Fibroblast of lung (primary cell): Measurements from ENCODE around the gene SLC6A7. TPM values are rescaled to one million over a fixed set of nuclear protein-coding genes. Genes with fewer than 3 reads are reported as not detected.

Experiments
- DNase-seq, 2 donors: peaks; one replicate each; pipeline versions ENCODE4 v3.0.0 to v3.0.0-alpha.2; 2010; ENCODE audit warnings: low read depth in 2 of 2
- H2AFZ ChIP-seq: 2 replicates; pipeline ENCODE4 v1.5.1; 2012; ENCODE audit warnings: low read length, control low read depth, inconsistent platforms
- H3K27ac ChIP-seq: 2 replicates; pipeline ENCODE4 v1.5.1; 2011; ENCODE audit warnings: low read length, control low read depth; ENCODE audit not compliant: insufficient read depth
- H3K27me3 ChIP-seq: 2 replicates; pipeline ENCODE4 v1.5.1; 2011; ENCODE audit warnings: mild to moderate bottlenecking, low read length; ENCODE audit not compliant: control insufficient read depth, insufficient read depth
- H3K36me3 ChIP-seq: 2 replicates; pipeline ENCODE4 v1.5.1; 2011; ENCODE audit warnings: low read length; ENCODE audit not compliant: control insufficient read depth, insufficient read depth
- H3K4me1 ChIP-seq: 2 replicates; pipeline ENCODE4 v1.5.1; 2011; ENCODE audit warnings: low read length; ENCODE audit not compliant: control insufficient read depth, insufficient read depth; ENCODE audit errors: extremely low read depth
- H3K4me2 ChIP-seq: 2 replicates; pipeline ENCODE4 v1.5.1; 2011; ENCODE audit warnings: low read length, control low read depth; ENCODE audit not compliant: insufficient read depth; ENCODE audit errors: extremely low read depth
- H3K4me3 ChIP-seq, 4 experiments: fragments of 200-600 bp in 1 of 4; sonication (generic) in 1 of 4; replicated peaks in 1 of 4; 2 replicates each; pipeline ENCODE4 v1.5.1; 2011 to 2016; ENCODE audit warnings: low read length in 4 of 4, low read depth in 3 of 4, mild to moderate bottlenecking in 3 of 4, control low read depth in 2 of 4, inconsistent platforms in 1 of 4, mixed read lengths in 1 of 4; ENCODE audit not compliant: insufficient read depth in 1 of 4; ENCODE audit errors: control extremely low read depth in 1 of 4
- H3K79me2 ChIP-seq: 2 replicates; pipeline ENCODE4 v1.5.1; 2012; ENCODE audit warnings: mild to moderate bottlenecking, low read length, inconsistent platforms; ENCODE audit not compliant: control insufficient read depth, insufficient read depth
- H3K9ac ChIP-seq: 2 replicates; pipeline ENCODE4 v1.5.1; 2011; ENCODE audit warnings: mild to moderate bottlenecking, low read length, control low read depth; ENCODE audit not compliant: insufficient read depth
- H3K9me3 ChIP-seq: 2 replicates; pipeline ENCODE4 v1.5.1; 2012; ENCODE audit warnings: low read depth, low read length; ENCODE audit not compliant: control insufficient read depth, insufficient read depth
- H4K20me1 ChIP-seq: 2 replicates; pipeline ENCODE4 v1.5.1; 2011; ENCODE audit warnings: low read length; ENCODE audit not compliant: control insufficient read depth, insufficient read depth; ENCODE audit errors: extremely low read depth
- EZH2 ChIP-seq: IDR thresholded peaks from 2 replicates; pipeline ENCODE4 v1.5.1; 2012; ENCODE audit warnings: low read length, control low read depth, mild to moderate bottlenecking; ENCODE audit errors: missing control alignments
- polyA plus RNA-seq, 2 donors: library from polyadenylated mRNA; depleted of rRNA in 1 of 2; stranded (reverse) in 1 of 2; unstranded in 1 of 2; fragments of >200 nt; gene quantifications; 2 replicates each; pipeline ENCODE4 v1.2.1, GENCODE V29; 2011 to 2012; ENCODE audit warnings: missing spikeins in 1 of 2
- total RNA-seq: library from RNA; depleted of rRNA; stranded (reverse); fragments of >200 nt; gene quantifications from 2 replicates; pipeline ENCODE4 v1.2.1, GENCODE V29; 2014
- TF ChIP-seq, protein P1 (sequence below), 2 donors: IDR thresholded peaks in 1 of 2; conservative IDR thresholded peaks in 1 of 2; 1 replicate in 1 of 2; 2 replicates in 1 of 2; pipeline ENCODE4 v1.5.1; 2011 to 2012; ENCODE audit warnings: low read length in 2 of 2, control low read depth in 1 of 2, inconsistent platforms in 1 of 2, low read depth in 1 of 2, mild to moderate bottlenecking in 1 of 2

SLC6A7 gene
- total and polyA plus RNA-seq, 2 donors (not counting 1 experiment from before 2014, with no cell fraction given): 0.02 TPM; not detected in 1

DNA sequence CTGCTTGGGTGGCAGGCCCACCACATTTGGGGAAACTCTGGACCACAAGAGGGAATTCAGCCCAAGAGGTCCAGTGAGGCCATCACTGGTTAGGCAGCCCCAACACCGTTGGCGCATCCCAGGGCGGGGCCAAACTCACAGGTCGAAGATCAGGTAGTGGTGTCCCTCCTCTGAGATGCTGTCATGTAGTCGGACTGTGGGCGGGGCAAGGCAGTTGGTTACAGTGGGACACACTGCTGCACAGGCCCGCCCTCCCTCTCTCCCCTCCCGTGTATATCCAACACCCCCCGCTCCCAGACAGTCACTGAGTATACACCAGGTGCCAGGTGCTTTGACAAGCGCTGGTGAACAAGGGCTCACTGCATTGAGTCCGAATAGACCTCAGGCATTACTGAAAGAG, 67.6 kb downstream of the SLC6A7 start:
- Histone ChIP-seq H3K27me3 (no peaks in the 10 kb centered on the region), H3K4me1 (peaks cover 14% of the 10 kb centered on the region), H3K36me3 (no peaks in the 10 kb centered on the region), H3K4me2 (no peak overlapping the region), H3K9ac (no peak overlapping the region), H3K27ac (no peak overlapping the region), H3K79me2 (no peaks in the 10 kb centered on the region), H4K20me1 (no peaks in the 10 kb centered on the region), H2AFZ (no peak overlapping the region), H3K4me3 (no peak overlapping the region), H3K9me3 (no peaks in the 10 kb centered on the region)
- DNase-seq: no peak
- TF ChIP-seq, protein P1, sequence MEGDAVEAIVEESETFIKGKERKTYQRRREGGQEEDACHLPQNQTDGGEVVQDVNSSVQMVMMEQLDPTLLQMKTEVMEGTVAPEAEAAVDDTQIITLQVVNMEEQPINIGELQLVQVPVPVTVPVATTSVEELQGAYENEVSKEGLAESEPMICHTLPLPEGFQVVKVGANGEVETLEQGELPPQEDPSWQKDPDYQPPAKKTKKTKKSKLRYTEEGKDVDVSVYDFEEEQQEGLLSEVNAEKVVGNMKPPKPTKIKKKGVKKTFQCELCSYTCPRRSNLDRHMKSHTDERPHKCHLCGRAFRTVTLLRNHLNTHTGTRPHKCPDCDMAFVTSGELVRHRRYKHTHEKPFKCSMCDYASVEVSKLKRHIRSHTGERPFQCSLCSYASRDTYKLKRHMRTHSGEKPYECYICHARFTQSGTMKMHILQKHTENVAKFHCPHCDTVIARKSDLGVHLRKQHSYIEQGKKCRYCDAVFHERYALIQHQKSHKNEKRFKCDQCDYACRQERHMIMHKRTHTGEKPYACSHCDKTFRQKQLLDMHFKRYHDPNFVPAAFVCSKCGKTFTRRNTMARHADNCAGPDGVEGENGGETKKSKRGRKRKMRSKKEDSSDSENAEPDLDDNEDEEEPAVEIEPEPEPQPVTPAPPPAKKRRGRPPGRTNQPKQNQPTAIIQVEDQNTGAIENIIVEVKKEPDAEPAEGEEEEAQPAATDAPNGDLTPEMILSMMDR (conservative IDR thresholded peaks at IDR 0.05 in 1 of 2, IDR thresholded peaks at IDR 0.05 in 1 of 2; ENCODE audit: low read depth in 1 of 2, low read length in 2 of 2): no peak
- no peak for TF ChIP-seq EZH2

DNA sequence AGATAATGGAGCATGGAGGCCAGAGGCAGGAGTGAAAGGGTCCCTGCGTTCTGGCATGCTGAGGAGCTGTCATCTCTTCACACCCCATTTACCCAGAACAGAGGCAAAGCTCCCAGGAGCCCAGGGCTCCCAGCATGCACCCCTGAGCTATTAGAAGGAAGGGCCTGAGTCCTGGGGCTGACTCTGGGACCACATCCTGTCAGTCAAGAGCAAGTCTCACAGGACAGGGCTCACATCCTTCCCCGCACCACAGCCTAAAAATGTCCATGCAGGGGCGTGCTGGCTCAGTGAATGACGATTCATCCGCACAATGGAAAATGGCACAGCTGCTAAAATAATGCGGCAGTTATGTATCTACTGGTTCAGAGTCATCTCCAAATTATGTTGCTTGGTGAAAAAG, 68.3 kb downstream of the SLC6A7 start:
- H3K4me3 ChIP-seq: no peak overlapping the region
- H3K4me1 ChIP-seq: peaks cover 19% of the 10 kb centered on the region
- TF ChIP-seq EZH2: no peak
- TF ChIP-seq, protein P1 (conservative IDR thresholded peaks at IDR 0.05 in 1 of 2, IDR thresholded peaks at IDR 0.05 in 1 of 2; ENCODE audit: low read depth in 1 of 2, low read length in 2 of 2): no peak
- H3K9ac ChIP-seq: no peak overlapping the region
- peak in 1 of 2 donors; percentile 13 for DNase-seq
- H3K27me3 ChIP-seq: no peaks in the 10 kb centered on the region
- no peaks in the 10 kb centered on the region for H3K79me2 ChIP-seq
- H3K36me3 ChIP-seq: no peaks in the 10 kb centered on the region
- no peak overlapping the region for H2AFZ ChIP-seq
- H3K27ac ChIP-seq: no peak overlapping the region
- no peak overlapping the region for H3K4me2 ChIP-seq
- no peaks in the 10 kb centered on the region for H4K20me1 ChIP-seq
- no peaks in the 10 kb centered on the region for H3K9me3 ChIP-seq

Other genes starting within 250 kb of the SLC6A7 start
- under 0.01 TPM in 2 replicates for gene PDE6A, start 245.3 kb upstream of the SLC6A7 start, total RNA-seq
- 0.02 TPM in 1 of 2 replicates, not detected in the other for gene PDE6A, start 245.3 kb upstream of the SLC6A7 start, polyA plus RNA-seq
- 11.6 and 15.7 TPM in 2 replicates for gene SLC26A2, start 229.3 kb upstream of the SLC6A7 start, total RNA-seq
- gene SLC26A2, start 229.3 kb upstream of the SLC6A7 start, polyA plus RNA-seq: 7.7 and 10.3 TPM in 2 replicates
- 8.7 and 10.4 TPM in 2 replicates for gene TIGD6, start 189.4 kb upstream of the SLC6A7 start, total RNA-seq
- gene TIGD6, start 189.4 kb upstream of the SLC6A7 start, polyA plus RNA-seq: 5.7 and 6.9 TPM in 2 replicates
- gene HMGXB3, start 189.3 kb upstream of the SLC6A7 start, total RNA-seq: 25.9 and 29.9 TPM in 2 replicates
- 31.5 and 35.3 TPM in 2 replicates for gene HMGXB3, start 189.3 kb upstream of the SLC6A7 start, polyA plus RNA-seq
- not detected in 2 replicates for gene CSF1R, start 103.5 kb upstream of the SLC6A7 start, total RNA-seq
- gene CSF1R, start 103.5 kb upstream of the SLC6A7 start, polyA plus RNA-seq: 0.07 and 0.15 TPM in 2 replicates
- gene PDGFRB, start 34.2 kb upstream of the SLC6A7 start, total RNA-seq: 151 and 231 TPM in 2 replicates
- 77.4 and 347 TPM in 2 replicates for gene PDGFRB, start 34.2 kb upstream of the SLC6A7 start, polyA plus RNA-seq
- under 0.01 and 0.33 TPM in 2 replicates for gene CDX1, start 23.3 kb upstream of the SLC6A7 start, total RNA-seq
- gene CDX1, start 23.3 kb upstream of the SLC6A7 start, polyA plus RNA-seq: 0.09 and 1.8 TPM in 2 replicates
- 0.77 and 2.1 TPM in 2 replicates for gene CAMK2A, start 99.7 kb downstream of the SLC6A7 start, total RNA-seq
- gene CAMK2A, start 99.7 kb downstream of the SLC6A7 start, polyA plus RNA-seq: 1.5 and 3.1 TPM in 2 replicates
- 5.9 and 8.5 TPM in 2 replicates for gene ARSI, start 112.8 kb downstream of the SLC6A7 start, total RNA-seq
- gene ARSI, start 112.8 kb downstream of the SLC6A7 start, polyA plus RNA-seq: 3.3 and 12.5 TPM in 2 replicates
- 10.6 and 11.0 TPM in 2 replicates for gene TCOF1, start 167.6 kb downstream of the SLC6A7 start, total RNA-seq
- gene TCOF1, start 167.6 kb downstream of the SLC6A7 start, polyA plus RNA-seq: 8.5 and 12.1 TPM in 2 replicates
- gene CD74, start 222.8 kb downstream of the SLC6A7 start, total RNA-seq: 3.9 and 5.9 TPM in 2 replicates
- 1.3 and 1.8 TPM in 2 replicates for gene CD74, start 222.8 kb downstream of the SLC6A7 start, polyA plus RNA-seq